ENCODE data around the gene MAP3K12. TPM values are rescaled to one million over a fixed set of nuclear protein-coding genes. Genes with fewer than 3 reads are reported as not detected.
A peak's percentile ranks its signal among the peaks of the same experiment; 100 is the strongest.

MAP3K12 gene
- total and polyA plus RNA-seq, 2 of the 13 experiments (the other 11 are each of a cell fraction or from before 2014, with no cell fraction given): 0.20 to 1.1 TPM

DNA sequence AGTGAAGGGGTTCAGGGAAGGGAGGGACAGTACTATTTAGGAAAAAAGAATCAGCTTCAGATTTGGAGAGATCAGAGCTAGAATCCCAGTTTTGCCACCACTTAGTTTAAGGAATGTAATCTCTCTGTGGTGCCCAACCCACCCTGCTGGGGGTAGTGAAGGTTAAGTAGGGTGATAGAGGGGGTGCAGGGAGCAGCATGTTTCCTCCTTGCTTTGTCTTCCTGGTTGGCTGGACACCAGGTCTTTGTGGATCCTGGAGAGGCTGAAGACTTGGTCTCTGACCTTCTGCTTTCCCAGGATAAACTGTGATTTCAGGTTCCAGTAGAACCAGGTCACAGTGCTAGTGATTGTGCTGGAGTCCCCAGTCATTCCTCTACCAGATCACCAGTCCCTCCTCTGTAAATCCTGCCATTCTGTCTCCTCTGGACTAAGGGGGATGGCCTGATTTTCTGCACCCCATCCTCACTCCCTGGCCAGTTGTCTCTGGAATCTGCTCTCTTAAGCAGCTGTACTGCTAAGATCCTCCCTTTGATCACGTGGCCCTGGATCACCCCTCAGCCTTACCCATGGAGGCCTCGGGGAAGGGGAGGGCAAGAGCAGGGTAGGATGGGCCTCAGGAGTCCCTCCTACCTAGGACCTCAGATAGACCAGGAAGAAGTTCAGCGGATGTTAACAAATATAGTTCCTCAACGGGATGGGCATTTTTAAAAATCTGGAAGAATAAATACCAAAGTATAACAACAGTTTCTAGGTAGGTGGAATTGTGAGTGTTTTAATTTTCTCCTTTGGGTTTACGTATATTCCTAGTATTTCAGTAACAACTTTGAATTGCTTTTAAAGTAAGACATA lies 3.1 kb downstream of the MAP3K12 start (continued):
- TF ChIP-seq, protein P1, sequence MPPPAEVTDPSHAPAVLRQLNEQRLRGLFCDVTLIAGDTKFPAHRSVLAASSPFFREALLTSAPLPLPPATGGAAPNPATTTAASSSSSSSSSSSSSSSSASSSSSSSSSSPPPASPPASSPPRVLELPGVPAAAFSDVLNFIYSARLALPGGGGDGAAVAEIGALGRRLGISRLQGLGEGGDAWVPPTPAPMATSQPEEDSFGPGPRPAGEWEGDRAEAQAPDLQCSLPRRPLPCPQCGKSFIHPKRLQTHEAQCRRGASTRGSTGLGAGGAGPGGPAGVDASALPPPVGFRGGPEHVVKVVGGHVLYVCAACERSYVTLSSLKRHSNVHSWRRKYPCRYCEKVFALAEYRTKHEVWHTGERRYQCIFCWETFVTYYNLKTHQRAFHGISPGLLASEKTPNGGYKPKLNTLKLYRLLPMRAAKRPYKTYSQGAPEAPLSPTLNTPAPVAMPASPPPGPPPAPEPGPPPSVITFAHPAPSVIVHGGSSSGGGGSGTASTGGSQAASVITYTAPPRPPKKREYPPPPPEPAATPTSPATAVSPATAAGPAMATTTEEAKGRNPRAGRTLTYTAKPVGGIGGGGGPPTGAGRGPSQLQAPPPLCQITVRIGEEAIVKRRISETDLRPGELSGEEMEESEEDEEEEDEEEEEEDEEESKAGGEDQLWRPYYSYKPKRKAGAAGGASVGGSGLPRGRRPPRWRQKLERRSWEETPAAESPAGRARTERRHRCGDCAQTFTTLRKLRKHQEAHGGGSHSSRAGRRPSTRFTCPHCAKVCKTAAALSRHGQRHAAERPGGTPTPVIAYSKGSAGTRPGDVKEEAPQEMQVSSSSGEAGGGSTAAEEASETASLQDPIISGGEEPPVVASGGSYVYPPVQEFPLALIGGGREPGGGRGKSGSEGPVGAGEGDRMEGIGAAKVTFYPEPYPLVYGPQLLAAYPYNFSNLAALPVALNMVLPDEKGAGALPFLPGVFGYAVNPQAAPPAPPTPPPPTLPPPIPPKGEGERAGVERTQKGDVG (CRISPR knock-in tag; IDR thresholded peaks at IDR 0.05; ENCODE audit: borderline replicate concordance): no peak
- TF ChIP-seq ELF1 (CRISPR knock-in tag; IDR thresholded peaks at IDR 0.05): 0 out of 2 replicates have a peak, but pooled peaks have one; percentile 10
- TF ChIP-seq EED (CRISPR knock-in tag; IDR thresholded peaks at IDR 0.05): no peak
- no peak for TF ChIP-seq FOXP1 (IDR thresholded peaks at IDR 0.05)
- TF ChIP-seq FOXP1 (CRISPR knock-in tag; IDR thresholded peaks at IDR 0.05): no peak
- no peak for TF ChIP-seq ZNF605 (CRISPR knock-in tag; IDR thresholded peaks at IDR 0.05)
- TF ChIP-seq MIER3 (CRISPR knock-in tag; IDR thresholded peaks at IDR 0.05; ENCODE audit: borderline replicate concordance): no peak
- TF ChIP-seq GATAD2A (CRISPR knock-in tag; IDR thresholded peaks at IDR 0.05): peak; percentile 17; the same call in 1 of the 2 replicates
- no peak for TF ChIP-seq ZNF724P (CRISPR knock-in tag; IDR thresholded peaks at IDR 0.05; ENCODE audit: borderline replicate concordance)
- TF ChIP-seq ZNF33B (CRISPR knock-in tag; IDR thresholded peaks at IDR 0.05): 0 out of 2 replicates have a peak, but pooled peaks have one; percentile 25
- 0 out of 2 replicates have a peak, but pooled peaks have one; percentile 31 for TF ChIP-seq HDAC1 (CRISPR knock-in tag; IDR thresholded peaks at IDR 0.05)
- TF ChIP-seq, protein P2, sequence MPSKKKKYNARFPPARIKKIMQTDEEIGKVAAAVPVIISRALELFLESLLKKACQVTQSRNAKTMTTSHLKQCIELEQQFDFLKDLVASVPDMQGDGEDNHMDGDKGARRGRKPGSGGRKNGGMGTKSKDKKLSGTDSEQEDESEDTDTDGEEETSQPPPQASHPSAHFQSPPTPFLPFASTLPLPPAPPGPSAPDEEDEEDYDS (CRISPR knock-in tag; IDR thresholded peaks at IDR 0.05): 0 out of 2 replicates have a peak, but pooled peaks have one; percentile 20
- no peak for TF ChIP-seq HCFC1 (IDR thresholded peaks at IDR 0.05; ENCODE audit: low read depth, low read length)
- TF ChIP-seq ZNF101 (CRISPR knock-in tag; IDR thresholded peaks at IDR 0.05; ENCODE audit: borderline replicate concordance, low read depth): no peak
- no peak for TF ChIP-seq ZNF264 (CRISPR knock-in tag; IDR thresholded peaks at IDR 0.05)
- TF ChIP-seq, protein P3, sequence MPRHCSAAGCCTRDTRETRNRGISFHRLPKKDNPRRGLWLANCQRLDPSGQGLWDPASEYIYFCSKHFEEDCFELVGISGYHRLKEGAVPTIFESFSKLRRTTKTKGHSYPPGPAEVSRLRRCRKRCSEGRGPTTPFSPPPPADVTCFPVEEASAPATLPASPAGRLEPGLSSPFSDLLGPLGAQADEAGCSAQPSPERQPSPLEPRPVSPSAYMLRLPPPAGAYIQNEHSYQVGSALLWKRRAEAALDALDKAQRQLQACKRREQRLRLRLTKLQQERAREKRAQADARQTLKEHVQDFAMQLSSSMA (CRISPR knock-in tag; IDR thresholded peaks at IDR 0.05): no peak
- TF ChIP-seq ZNF17 (CRISPR knock-in tag; IDR thresholded peaks at IDR 0.05): no peak
- TF ChIP-seq, protein P4, sequence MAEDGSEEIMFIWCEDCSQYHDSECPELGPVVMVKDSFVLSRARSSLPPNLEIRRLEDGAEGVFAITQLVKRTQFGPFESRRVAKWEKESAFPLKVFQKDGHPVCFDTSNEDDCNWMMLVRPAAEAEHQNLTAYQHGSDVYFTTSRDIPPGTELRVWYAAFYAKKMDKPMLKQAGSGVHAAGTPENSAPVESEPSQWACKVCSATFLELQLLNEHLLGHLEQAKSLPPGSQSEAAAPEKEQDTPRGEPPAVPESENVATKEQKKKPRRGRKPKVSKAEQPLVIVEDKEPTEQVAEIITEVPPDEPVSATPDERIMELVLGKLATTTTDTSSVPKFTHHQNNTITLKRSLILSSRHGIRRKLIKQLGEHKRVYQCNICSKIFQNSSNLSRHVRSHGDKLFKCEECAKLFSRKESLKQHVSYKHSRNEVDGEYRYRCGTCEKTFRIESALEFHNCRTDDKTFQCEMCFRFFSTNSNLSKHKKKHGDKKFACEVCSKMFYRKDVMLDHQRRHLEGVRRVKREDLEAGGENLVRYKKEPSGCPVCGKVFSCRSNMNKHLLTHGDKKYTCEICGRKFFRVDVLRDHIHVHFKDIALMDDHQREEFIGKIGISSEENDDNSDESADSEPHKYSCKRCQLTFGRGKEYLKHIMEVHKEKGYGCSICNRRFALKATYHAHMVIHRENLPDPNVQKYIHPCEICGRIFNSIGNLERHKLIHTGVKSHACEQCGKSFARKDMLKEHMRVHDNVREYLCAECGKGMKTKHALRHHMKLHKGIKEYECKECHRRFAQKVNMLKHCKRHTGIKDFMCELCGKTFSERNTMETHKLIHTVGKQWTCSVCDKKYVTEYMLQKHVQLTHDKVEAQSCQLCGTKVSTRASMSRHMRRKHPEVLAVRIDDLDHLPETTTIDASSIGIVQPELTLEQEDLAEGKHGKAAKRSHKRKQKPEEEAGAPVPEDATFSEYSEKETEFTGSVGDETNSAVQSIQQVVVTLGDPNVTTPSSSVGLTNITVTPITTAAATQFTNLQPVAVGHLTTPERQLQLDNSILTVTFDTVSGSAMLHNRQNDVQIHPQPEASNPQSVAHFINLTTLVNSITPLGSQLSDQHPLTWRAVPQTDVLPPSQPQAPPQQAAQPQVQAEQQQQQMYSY (CRISPR knock-in tag; IDR thresholded peaks at IDR 0.05): no peak
- TF ChIP-seq, protein P5, sequence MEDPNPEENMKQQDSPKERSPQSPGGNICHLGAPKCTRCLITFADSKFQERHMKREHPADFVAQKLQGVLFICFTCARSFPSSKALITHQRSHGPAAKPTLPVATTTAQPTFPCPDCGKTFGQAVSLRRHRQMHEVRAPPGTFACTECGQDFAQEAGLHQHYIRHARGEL (CRISPR knock-in tag; IDR thresholded peaks at IDR 0.05): no peak
- peak; percentile 52; the same call in 1 of the 2 replicates for TF ChIP-seq RAD51 (IDR thresholded peaks at IDR 0.05; ENCODE audit: borderline replicate concordance)
- no peak for TF ChIP-seq NBN (conservative IDR thresholded peaks at IDR 0.05)

Data from HepG2 (cell line).